ENCODE results near the gene ANO10. TPM values are rescaled to one million over a fixed set of nuclear protein-coding genes. Genes with fewer than 3 reads are reported as not detected.

Gene ANO10
- total and polyA plus RNA-seq, 2 of the 8 experiments (the other 6 are each of a cell fraction or from before 2014, with no cell fraction given), result 38.0 to 53.2 TPM

DNA sequence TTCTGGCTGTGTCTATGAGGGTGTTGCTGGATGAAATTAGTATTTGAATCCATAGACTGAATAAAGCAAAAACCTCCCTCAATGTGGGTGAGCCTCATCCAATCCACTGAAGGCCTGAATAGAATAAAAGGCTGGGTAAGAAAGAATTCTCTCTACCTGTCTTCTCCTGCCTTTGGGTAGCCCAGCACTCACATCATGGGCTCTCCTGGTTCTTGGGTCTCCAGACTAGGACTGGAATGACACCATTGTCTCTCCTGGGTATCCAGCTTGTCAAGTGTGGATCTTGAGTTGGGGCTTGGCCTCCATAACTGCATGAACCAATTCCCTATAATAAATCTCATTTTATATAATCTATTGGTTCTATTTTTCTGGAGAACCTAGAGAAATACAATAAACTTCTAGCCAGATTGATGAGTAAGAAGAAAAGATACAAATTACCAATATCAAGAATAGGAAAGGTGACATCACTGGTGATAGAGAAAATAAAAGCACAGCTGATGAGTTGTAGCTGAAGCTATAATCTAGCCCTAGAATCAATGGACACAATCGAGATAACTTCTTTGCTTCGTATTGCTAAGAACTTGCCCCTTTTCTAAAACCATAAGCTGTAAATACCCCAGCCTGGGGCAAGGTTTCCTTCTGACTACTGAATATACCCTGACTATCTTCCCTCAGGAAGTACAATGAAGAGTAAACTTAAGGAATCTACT, 106.4 kb downstream of the ANO10 start:
- DNase-seq (ENCODE audit: low read depth in 1 of 2, low spot score in 2 of 2), result no peak
- Histone ChIP-seq H3K4me2 (ENCODE audit: insufficient read depth in 1 of 2, low read depth in 2 of 2, low read length in 2 of 2) (no peak overlapping the region), H3K4me1 (replicated peaks in 1 of 4; ENCODE audit: control insufficient read depth in 3 of 4, insufficient read depth in 4 of 4, low read length in 3 of 4) (0 out of 7 replicates have a peak, but pooled peaks cover 0 to 3% (median 0%) of the 10 kb centered on the region in 4 experiments), H3K4me3 (ENCODE audit: extremely low read depth in 1 of 4, insufficient read depth in 2 of 4, low read depth in 3 of 4, low read length in 4 of 4) (no peak overlapping the region), H3K27ac (ENCODE audit: low read depth, low read length) (no peak overlapping the region), H3K79me1 (ENCODE audit: low read depth, low read length) (no peaks in the 10 kb centered on the region), H2BK5ac (ENCODE audit: low read depth, low read length) (no peak overlapping the region), H2AFZ (ENCODE audit: low read length) (no peak overlapping the region), H3K79me2 (ENCODE audit: control insufficient read depth in 1 of 2, insufficient read depth in 2 of 2, low read length in 2 of 2) (no peaks in the 10 kb centered on the region), H2BK20ac (ENCODE audit: low read length) (no peak overlapping the region), H3K4ac (replicated peaks; ENCODE audit: insufficient read length, low read depth, low read length) (no peak overlapping the region), H2BK120ac (replicated peaks; ENCODE audit: low read depth, low read length) (no peak overlapping the region), H3K9me3 (ENCODE audit: insufficient read depth in 2 of 2, low read depth in 1 of 2, low read length in 1 of 2) (peaks cover 3 to 6% of the 10 kb centered on the region in 2 experiments; a peak in 1 of 4 replicates), H4K5ac (ENCODE audit: insufficient read length, low read depth, low read length) (no peak overlapping the region), H3K14ac (ENCODE audit: insufficient read length) (no peak overlapping the region), H3K56ac (replicated peaks; ENCODE audit: insufficient read length, low read depth, low read length) (no peak overlapping the region), H4K91ac (replicated peaks; ENCODE audit: insufficient read length, low read length) (no peak overlapping the region), H3K23ac (ENCODE audit: insufficient read length) (no peak overlapping the region), H2BK15ac (ENCODE audit: low read length) (no peak overlapping the region), H4K20me1 (replicated peaks in 1 of 2; ENCODE audit: control insufficient read depth in 1 of 2, insufficient read depth in 2 of 2, low read length in 2 of 2) (no peaks in the 10 kb centered on the region), H3K23me2 (ENCODE audit: low read depth, low read length) (no peaks in the 10 kb centered on the region), H2BK12ac (ENCODE audit: low read depth, low read length) (no peak overlapping the region), H2AK5ac (ENCODE audit: low read depth, low read length) (no peak overlapping the region), H3K9ac (replicated peaks in 1 of 4; ENCODE audit: extremely low read depth in 1 of 4, low read depth in 3 of 4, low read length in 3 of 4) (no peak overlapping the region), H4K8ac (ENCODE audit: extremely low read depth, insufficient read depth, low read length) (no peak overlapping the region), H3K18ac (ENCODE audit: extremely low read depth, low read length) (no peak overlapping the region), H3K27me3 (replicated peaks in 1 of 4; ENCODE audit: control insufficient read depth in 3 of 4, extremely low read depth in 1 of 4, insufficient read depth in 3 of 4, low read length in 3 of 4) (no peaks in the 10 kb centered on the region), H3K36me3 (ENCODE audit: control insufficient read depth in 2 of 4, insufficient read depth in 4 of 4, low read length in 3 of 4) (peaks cover 0 to 12% (median 0%) of the 10 kb centered on the region in 4 experiments; a peak in 3 of 8 replicates)
- FAIRE-seq, result no peak
- ChIA-PET POLR2A (ENCODE audit: partially characterized antibody) (no interaction called here), CTCF (ENCODE audit: partially characterized antibody) (no interaction called here)
- 89% methylated on average over 2 of the region's 2 CpGs; no CpG with 5 or more reads in 1 of the 2 experiments for WGBS, 2 experiments (ENCODE audit: extremely low coverage in 1 of 2, insufficient coverage in 1 of 2, insufficient read length in 1 of 2, insufficient replicate concordance in 2 of 2, low coverage in 1 of 2, low lambda C conversion rate in 2 of 2, missing lambda C conversion rate in 1 of 2)
- no peak for TF ChIP-seq TCF12 (IDR thresholded peaks at IDR 0.05; ENCODE audit: low read depth, low read length)
- no peak for TF ChIP-seq SP4 (IDR thresholded peaks at IDR 0.05; ENCODE audit: low read length)
- TF ChIP-seq PHF8 (conservative IDR thresholded peaks at IDR 0.05; ENCODE audit: low read depth, low read length), result no peak

All from H1 (cell line).